K562 (cell line): ENCODE measurements around the gene TLE3. TPM values are rescaled to one million over a fixed set of nuclear protein-coding genes. Genes with fewer than 3 reads are reported as not detected.

Experiments
- HDAC1 ChIP-seq, 2 experiments: fragments of 450-650 bp; IDR thresholded peaks; 2 replicates each; pipeline ENCODE4 v1.6.1; 2016 to 2017; ENCODE audit warnings: inconsistent platforms in 1 of 2, mild to moderate bottlenecking in 1 of 2, moderate library complexity in 1 of 2
- LEF1 ChIP-seq: fragments of 450-650 bp; IDR thresholded peaks from 2 replicates; pipeline ENCODE4 v1.6.1; 2016; ENCODE audit warnings: mild to moderate bottlenecking
- MCM7 ChIP-seq, 2 experiments: fragments of 450-650 bp; IDR thresholded peaks; 2 replicates each; pipeline ENCODE4 v1.6.1; 2016 to 2018
- NFIX ChIP-seq: fragments of 250-450 bp; sonication (Bioruptor Pico); IDR thresholded peaks from 2 replicates; pipeline ENCODE4 v1.4.0; 2020; ENCODE audit warnings: low read depth, mild to moderate bottlenecking, moderate library complexity
- RBM15 ChIP-seq: fragments of 200-400 bp; formaldehyde crosslinking; IDR thresholded peaks from 2 replicates; pipeline ENCODE4 v1.6.1; 2018; ENCODE audit warnings: mild to moderate bottlenecking, low read length, moderate library complexity; ENCODE audit not compliant: insufficient read depth
- ZNF175 ChIP-seq: fragments of 200-800 bp; sonication (Bioruptor generic); IDR thresholded peaks from 2 replicates; pipeline ENCODE4 v1.6.1; 2016; ENCODE audit warnings: low read depth, mild to moderate bottlenecking, missing genetic modification characterization, missing compliant biosample characterization
- ZNF184 ChIP-seq: sonication (generic); formaldehyde crosslinking; IDR thresholded peaks from 2 replicates; pipeline ENCODE4 v1.5.0; 2020; ENCODE audit warnings: missing genetic modification reagents
- ZNF707 ChIP-seq: fragments of 250-450 bp; sonication (Bioruptor Pico); conservative IDR thresholded peaks from 2 replicates; pipeline ENCODE4 v1.8.0; 2022; ENCODE audit warnings: inconsistent platforms, mild to moderate bottlenecking, moderate library complexity
- polyA plus RNA-seq, 8 experiments: library from polyadenylated mRNA; depleted of rRNA in 4 of 8; stranded (reverse) in 5 of 8; unstranded in 3 of 8; fragments of >200 nt; fragmentation: Nextera tagmentation in 2 of 8; fragmentation: Illumina TruSeq in 1 of 8; extraction: Ambion mirVana in 2 of 8; extraction: Trizol in 1 of 8; gene quantifications; 2 replicates each; pipeline versions ENCODE4 v1.2.1 to v1.2.3, GENCODE V29; 2011 to 2014; ENCODE audit warnings: inconsistent platforms in 1 of 8, missing spikeins in 1 of 8
- total RNA-seq, 7 experiments: library from RNA; depleted of rRNA in 6 of 7; stranded (reverse); fragments of >200 nt in 6 of 7; fragmentation: Illumina TruSeq in 2 of 7; extraction: Trizol in 2 of 7; gene quantifications; 2 replicates each; pipeline versions ENCODE4 v1.2.1 to v1.2.3, GENCODE V29; 2011 to 2021; ENCODE audit warnings: low replicate concordance in 1 of 7
- TF ChIP-seq, protein P1 (sequence below): fragments of 450-650 bp; IDR thresholded peaks from 2 replicates; pipeline ENCODE4 v1.6.1; 2016; ENCODE audit warnings: low read depth
- TF ChIP-seq, protein P2 (sequence below), 3 experiments: fragments of 200-800 bp in 1 of 3; sonication (Bioruptor generic) in 1 of 3; sonication (generic) in 1 of 3; formaldehyde crosslinking in 1 of 3; IDR thresholded peaks; 2 replicates each; pipeline versions ENCODE4 v1.6.1 to v1.8.0; 2016 to 2022; ENCODE audit warnings: mild to moderate bottlenecking in 2 of 3, missing compliant biosample characterization in 2 of 3, missing genetic modification characterization in 2 of 3, missing genetic modification reagents in 1 of 3
- TF ChIP-seq, protein P3 (sequence below): fragments of 450-650 bp; IDR thresholded peaks from 2 replicates; pipeline ENCODE4 v1.7.0; 2016; ENCODE audit warnings: borderline replicate concordance
- TF ChIP-seq, protein P4 (sequence below): sonication (generic); formaldehyde crosslinking; IDR thresholded peaks from 2 replicates; pipeline ENCODE4 v1.8.0; 2022; ENCODE audit warnings: mild to moderate bottlenecking, missing genetic modification reagents, borderline replicate concordance

Gene TLE3
- total and polyA plus RNA-seq, 9 of the 15 experiments (the other 6 are each of a cell fraction or from before 2014, with no cell fraction given), result 1.5 to 84.2 (median 14.1) TPM

DNA sequence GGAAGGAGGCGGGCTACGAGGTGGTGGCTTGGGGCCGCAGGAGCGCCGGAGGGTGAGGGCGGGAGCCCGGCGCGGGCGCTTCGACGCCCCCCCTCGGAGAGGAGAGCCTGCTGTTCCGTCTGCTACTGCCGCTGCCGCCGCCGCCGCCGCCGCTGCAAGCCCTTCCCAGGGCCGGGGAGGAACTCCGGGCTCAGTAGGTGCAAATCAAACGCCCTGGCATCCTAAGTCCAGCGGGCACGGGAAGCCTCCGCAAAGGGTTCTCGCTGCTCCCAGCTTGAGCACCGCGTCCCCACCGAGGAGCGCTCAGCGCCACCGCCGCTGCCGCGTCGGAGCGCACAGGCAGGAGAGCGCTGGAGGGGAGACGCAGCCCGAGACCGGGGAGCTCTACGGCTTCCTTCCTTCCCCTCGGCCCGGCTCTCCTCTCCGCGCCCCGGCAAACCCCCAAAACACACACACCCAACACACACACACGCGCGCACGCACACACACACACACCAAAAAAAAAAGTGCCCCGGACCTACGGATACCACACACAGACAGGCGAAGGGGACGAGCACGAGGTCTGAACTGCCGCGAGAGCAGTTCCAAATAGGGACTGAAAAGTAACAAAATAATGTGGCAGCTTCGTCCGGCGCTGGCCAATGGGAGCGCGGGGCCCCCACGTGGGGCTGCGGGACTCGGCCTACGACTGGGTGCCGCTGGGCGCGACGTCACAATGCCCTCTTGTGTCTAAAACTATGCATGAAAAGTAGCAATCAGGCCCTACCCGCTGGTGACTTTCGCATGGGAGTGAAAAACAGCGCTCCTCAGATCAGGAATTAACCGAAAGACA is at the start of gene TLE3 (continued):
- TF ChIP-seq, protein P1, sequence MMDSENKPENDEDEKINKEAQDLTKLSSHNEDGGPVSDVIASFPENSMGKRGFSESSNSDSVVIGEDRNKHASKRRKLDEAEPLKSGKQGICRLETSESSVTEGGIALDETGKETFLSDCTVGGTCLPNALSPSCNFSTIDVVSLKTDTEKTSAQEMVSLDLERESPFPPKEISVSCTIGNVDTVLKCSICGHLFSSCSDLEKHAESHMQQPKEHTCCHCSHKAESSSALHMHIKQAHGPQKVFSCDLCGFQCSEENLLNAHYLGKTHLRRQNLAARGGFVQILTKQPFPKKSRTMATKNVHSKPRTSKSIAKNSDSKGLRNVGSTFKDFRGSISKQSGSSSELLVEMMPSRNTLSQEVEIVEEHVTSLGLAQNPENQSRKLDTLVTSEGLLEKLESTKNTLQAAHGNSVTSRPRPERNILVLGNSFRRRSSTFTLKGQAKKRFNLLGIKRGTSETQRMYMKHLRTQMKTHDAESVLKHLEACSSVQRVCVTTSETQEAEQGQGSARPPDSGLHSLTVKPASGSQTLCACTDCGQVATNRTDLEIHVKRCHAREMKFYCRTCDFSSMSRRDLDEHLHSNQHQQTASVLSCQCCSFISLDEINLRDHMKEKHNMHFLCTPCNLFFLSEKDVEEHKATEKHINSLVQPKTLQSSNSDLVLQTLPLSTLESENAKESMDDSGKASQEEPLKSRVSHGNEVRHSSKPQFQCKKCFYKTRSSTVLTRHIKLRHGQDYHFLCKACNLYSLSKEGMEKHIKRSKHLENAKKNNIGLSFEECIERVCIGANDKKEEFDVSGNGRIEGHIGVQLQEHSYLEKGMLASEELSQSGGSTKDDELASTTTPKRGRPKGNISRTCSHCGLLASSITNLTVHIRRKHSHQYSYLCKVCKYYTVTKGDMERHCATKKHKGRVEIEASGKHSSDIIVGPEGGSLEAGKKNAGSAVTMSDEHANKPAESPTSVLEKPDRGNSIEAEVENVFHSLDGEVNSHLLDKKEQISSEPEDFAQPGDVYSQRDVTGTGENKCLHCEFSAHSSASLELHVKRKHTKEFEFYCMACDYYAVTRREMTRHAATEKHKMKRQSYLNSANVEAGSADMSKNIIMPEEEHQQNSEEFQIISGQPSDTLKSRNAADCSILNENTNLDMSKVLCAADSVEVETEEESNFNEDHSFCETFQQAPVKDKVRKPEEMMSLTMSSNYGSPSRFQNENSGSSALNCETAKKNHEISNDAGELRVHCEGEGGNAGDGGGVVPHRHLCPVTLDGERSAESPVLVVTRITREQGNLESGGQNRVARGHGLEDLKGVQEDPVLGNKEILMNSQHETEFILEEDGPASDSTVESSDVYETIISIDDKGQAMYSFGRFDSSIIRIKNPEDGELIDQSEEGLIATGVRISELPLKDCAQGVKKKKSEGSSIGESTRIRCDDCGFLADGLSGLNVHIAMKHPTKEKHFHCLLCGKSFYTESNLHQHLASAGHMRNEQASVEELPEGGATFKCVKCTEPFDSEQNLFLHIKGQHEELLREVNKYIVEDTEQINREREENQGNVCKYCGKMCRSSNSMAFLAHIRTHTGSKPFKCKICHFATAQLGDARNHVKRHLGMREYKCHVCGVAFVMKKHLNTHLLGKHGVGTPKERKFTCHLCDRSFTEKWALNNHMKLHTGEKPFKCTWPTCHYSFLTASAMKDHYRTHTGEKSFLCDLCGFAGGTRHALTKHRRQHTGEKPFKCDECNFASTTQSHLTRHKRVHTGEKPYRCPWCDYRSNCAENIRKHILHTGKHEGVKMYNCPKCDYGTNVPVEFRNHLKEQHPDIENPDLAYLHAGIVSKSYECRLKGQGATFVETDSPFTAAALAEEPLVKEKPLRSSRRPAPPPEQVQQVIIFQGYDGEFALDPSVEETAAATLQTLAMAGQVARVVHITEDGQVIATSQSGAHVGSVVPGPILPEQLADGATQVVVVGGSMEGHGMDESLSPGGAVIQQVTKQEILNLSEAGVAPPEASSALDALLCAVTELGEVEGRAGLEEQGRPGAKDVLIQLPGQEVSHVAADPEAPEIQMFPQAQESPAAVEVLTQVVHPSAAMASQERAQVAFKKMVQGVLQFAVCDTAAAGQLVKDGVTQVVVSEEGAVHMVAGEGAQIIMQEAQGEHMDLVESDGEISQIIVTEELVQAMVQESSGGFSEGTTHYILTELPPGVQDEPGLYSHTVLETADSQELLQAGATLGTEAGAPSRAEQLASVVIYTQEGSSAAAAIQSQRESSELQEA, result peak; percentile 87
- TF ChIP-seq, protein P2, sequence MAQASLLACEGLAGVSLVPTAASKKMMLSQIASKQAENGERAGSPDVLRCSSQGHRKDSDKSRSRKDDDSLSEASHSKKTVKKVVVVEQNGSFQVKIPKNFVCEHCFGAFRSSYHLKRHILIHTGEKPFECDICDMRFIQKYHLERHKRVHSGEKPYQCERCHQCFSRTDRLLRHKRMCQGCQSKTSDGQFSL (CRISPR knock-in tag; IDR thresholded peaks at IDR 0.05), result peak; percentile 82
- TF ChIP-seq, protein P2 (tag; IDR thresholded peaks at IDR 0.05), result no peak
- TF ChIP-seq ZNF175 (CRISPR knock-in tag), result no peak
- no peak for TF ChIP-seq ZNF184
- no peak for TF ChIP-seq RBM15
- peak in 1 of 2 experiments; percentile 95; a peak in 2 of 4 replicates for TF ChIP-seq HDAC1 (IDR thresholded peaks at IDR 0.05)
- no peak for TF ChIP-seq NFIX (CRISPR knock-in tag)
- TF ChIP-seq, protein P3, sequence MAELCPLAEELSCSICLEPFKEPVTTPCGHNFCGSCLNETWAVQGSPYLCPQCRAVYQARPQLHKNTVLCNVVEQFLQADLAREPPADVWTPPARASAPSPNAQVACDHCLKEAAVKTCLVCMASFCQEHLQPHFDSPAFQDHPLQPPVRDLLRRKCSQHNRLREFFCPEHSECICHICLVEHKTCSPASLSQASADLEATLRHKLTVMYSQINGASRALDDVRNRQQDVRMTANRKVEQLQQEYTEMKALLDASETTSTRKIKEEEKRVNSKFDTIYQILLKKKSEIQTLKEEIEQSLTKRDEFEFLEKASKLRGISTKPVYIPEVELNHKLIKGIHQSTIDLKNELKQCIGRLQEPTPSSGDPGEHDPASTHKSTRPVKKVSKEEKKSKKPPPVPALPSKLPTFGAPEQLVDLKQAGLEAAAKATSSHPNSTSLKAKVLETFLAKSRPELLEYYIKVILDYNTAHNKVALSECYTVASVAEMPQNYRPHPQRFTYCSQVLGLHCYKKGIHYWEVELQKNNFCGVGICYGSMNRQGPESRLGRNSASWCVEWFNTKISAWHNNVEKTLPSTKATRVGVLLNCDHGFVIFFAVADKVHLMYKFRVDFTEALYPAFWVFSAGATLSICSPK, result no peak; the same call in 1 of the 2 replicates
- no peak for TF ChIP-seq ZNF707 (CRISPR knock-in tag)
- TF ChIP-seq LEF1, result no peak
- TF ChIP-seq MCM7 (IDR thresholded peaks at IDR 0.05), result no peak
- TF ChIP-seq, protein P4, sequence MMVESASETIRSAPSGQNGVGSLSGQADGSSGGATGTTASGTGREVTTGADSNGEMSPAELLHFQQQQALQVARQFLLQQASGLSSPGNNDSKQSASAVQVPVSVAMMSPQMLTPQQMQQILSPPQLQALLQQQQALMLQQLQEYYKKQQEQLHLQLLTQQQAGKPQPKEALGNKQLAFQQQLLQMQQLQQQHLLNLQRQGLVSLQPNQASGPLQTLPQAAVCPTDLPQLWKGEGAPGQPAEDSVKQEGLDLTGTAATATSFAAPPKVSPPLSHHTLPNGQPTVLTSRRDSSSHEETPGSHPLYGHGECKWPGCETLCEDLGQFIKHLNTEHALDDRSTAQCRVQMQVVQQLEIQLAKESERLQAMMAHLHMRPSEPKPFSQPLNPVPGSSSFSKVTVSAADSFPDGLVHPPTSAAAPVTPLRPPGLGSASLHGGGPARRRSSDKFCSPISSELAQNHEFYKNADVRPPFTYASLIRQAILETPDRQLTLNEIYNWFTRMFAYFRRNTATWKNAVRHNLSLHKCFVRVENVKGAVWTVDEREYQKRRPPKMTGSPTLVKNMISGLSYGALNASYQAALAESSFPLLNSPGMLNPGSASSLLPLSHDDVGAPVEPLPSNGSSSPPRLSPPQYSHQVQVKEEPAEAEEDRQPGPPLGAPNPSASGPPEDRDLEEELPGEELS, result no peak
